Tibial nerve (tissue), 4 donors: ENCODE results near the gene CACNA1H. TPM values are rescaled to one million over a fixed set of nuclear protein-coding genes. Genes with fewer than 3 reads are reported as not detected.

Experiments used
- DNase-seq, 2 donors: peaks; one replicate each; pipeline ENCODE4 v3.0.0-alpha.2; 2019; ENCODE audit warnings: low spot score in 2 of 2
- H3K27ac ChIP-seq, 4 donors: fragments of 200-600 bp; sonication (generic) in 3 of 4; one replicate each; pipeline ENCODE4 v1.5.1; 2017 to 2019; ENCODE audit warnings: mild to moderate bottlenecking in 1 of 4
- H3K27me3 ChIP-seq, 2 donors: fragments of 200-600 bp; sonication (generic) in 1 of 2; one replicate each; pipeline versions ENCODE4 v1.5.1 to v1.6.0; 2017 to 2019
- H3K36me3 ChIP-seq, 3 donors: fragments of 200-600 bp; sonication (generic); one replicate each; pipeline ENCODE4 v1.5.1; 2018 to 2019
- H3K4me1 ChIP-seq, 4 donors: fragments of 200-600 bp; sonication (generic) in 3 of 4; one replicate each; pipeline ENCODE4 v1.5.1; 2017 to 2019
- H3K4me3 ChIP-seq, 4 donors: fragments of 200-600 bp; sonication (generic) in 3 of 4; one replicate each; pipeline ENCODE4 v1.5.1; 2017 to 2019; ENCODE audit warnings: mild to moderate bottlenecking in 1 of 4, moderate library complexity in 1 of 4
- H3K9me3 ChIP-seq, 4 donors: fragments of 200-600 bp; sonication (generic) in 3 of 4; one replicate each; pipeline ENCODE4 v1.5.1; 2017 to 2019
- CTCF ChIP-seq, 5 experiments: fragments of 200-600 bp in 3 of 5; fragments of 450-650 bp in 2 of 5; sonication (generic) in 3 of 5; IDR thresholded peaks; one replicate each; pipeline ENCODE4 v1.5.1; 2016 to 2019; ENCODE audit warnings: antibody characterized with exemption in 5 of 5, mild to moderate bottlenecking in 3 of 5, moderate library complexity in 2 of 5
- EP300 ChIP-seq, 2 donors: sonication (generic); formaldehyde crosslinking; IDR thresholded peaks; one replicate each; pipeline ENCODE4 v1.6.1; 2017; ENCODE audit warnings: antibody characterized with exemption in 2 of 2, mild to moderate bottlenecking in 1 of 2
- POLR2A ChIP-seq, 2 donors: fragments of 450-650 bp; IDR thresholded peaks; one replicate each; pipeline ENCODE4 v1.6.1; 2017; ENCODE audit warnings: antibody characterized with exemption in 2 of 2, mild to moderate bottlenecking in 2 of 2, moderate library complexity in 2 of 2
- WGBS, 2 donors: methylation state at CpG; one replicate each; pipeline ENCODE4 v1.1.5; 2018; 5-methylcytosine and 5-hydroxymethylcytosine counted together
- total RNA-seq, 4 donors: library from RNA; depleted of rRNA; stranded (reverse); fragments of >200 nt; gene quantifications; one replicate each; pipeline ENCODE4 v1.1.0, GENCODE V29; 2016

Gene CACNA1H
- total RNA-seq = 10 to 100 TPM in 2 of 4 donors, 1 to 10 TPM in 2; 3.8 to 12.0 (median 9.0) TPM

- peaks cover 0 to 29% (median 5%) of the 10 kb centered on the region in 4 donors for H3K4me1 ChIP-seq
- H3K9me3 ChIP-seq = no peaks in the 10 kb centered on the region
- H3K27ac ChIP-seq = peak within 1 kb of the TSS in 1 of 4 donors; percentile 50
- H3K4me3 ChIP-seq = peak within 1 kb of the TSS in 3 of 4 donors; percentile 27 to 56 (median 29)
- WGBS, 2 donors = 0 to 2% methylated on average over 9 to 17 of the region's 98 CpGs
- no peak for TF ChIP-seq EP300 (IDR thresholded peaks at IDR 0.05)
- TF ChIP-seq CTCF (IDR thresholded peaks at IDR 0.05) = peak in 1 of 5 experiments; percentile 41
- no peaks in the 10 kb centered on the region for H3K36me3 ChIP-seq
- no peak for DNase-seq
- H3K27me3 ChIP-seq = peaks cover 0 to 83% of the 10 kb centered on the region in 2 donors
Observed at GRCh38 chr16:1152651-1153259, at the start of gene CACNA1H. TSS of gene CACNA1H (plus strand) at chr16:1153106. CDS start at chr16:1153738, 632 bp downstream.

GRCh38 chr16:1103636-1103980 lies 49.3 kb upstream of the CACNA1H start:
- WGBS, 2 donors = 41 to 50% methylated on average over 6 to 10 of the region's 11 CpGs
- peaks cover 0 to 94% of the 10 kb centered on the region in 2 donors for H3K27me3 ChIP-seq
- TF ChIP-seq POLR2A (IDR thresholded peaks at IDR 0.05) = no peak
- no peak for TF ChIP-seq CTCF (IDR thresholded peaks at IDR 0.05)
- no peak for TF ChIP-seq EP300 (IDR thresholded peaks at IDR 0.05)

GRCh38 chr16:1105888-1106620 lies 46.9 kb upstream of the CACNA1H start:
- H3K4me3 ChIP-seq = no peak overlapping the region
- H3K4me1 ChIP-seq = peaks cover 0 to 8% (median 3%) of the 10 kb centered on the region in 4 donors
- no peak overlapping the region for H3K27ac ChIP-seq
- peaks cover 0 to 93% of the 10 kb centered on the region in 2 donors for H3K27me3 ChIP-seq
- WGBS, 2 donors = 26 to 50% methylated on average over 6 to 20 of the region's 26 CpGs
- H3K9me3 ChIP-seq = no peaks in the 10 kb centered on the region
- no peak for DNase-seq
- no peaks in the 10 kb centered on the region for H3K36me3 ChIP-seq
- no peak for TF ChIP-seq EP300 (IDR thresholded peaks at IDR 0.05)
- TF ChIP-seq CTCF (IDR thresholded peaks at IDR 0.05) = peak; percentile 39 to 56 (median 49)
- no peak for TF ChIP-seq POLR2A (IDR thresholded peaks at IDR 0.05)

More at GRCh38 chr16:1103636-1103980, 49.3 kb upstream of the CACNA1H start:
- Histone ChIP-seq H3K27ac (no peak overlapping the region), H3K36me3 (no peaks in the 10 kb centered on the region), H3K9me3 (no peaks in the 10 kb centered on the region), H3K4me3 (no peak overlapping the region), H3K4me1 (peaks cover 0 to 8% (median 3%) of the 10 kb centered on the region in 4 donors)
- DNase-seq = no peak

GRCh38 chr16:1106659-1107058 lies 46.2 kb upstream of the CACNA1H start:
- H3K9me3 ChIP-seq = no peaks in the 10 kb centered on the region
- peaks cover 0 to 8% (median 3%) of the 10 kb centered on the region in 4 donors for H3K4me1 ChIP-seq
- no peak overlapping the region for H3K27ac ChIP-seq
- peaks cover 0 to 91% of the 10 kb centered on the region in 2 donors for H3K27me3 ChIP-seq
- 67 to 78% methylated on average over 11 to 16 of the region's 16 CpGs for WGBS, 2 donors
- no peak overlapping the region for H3K4me3 ChIP-seq
- no peaks in the 10 kb centered on the region for H3K36me3 ChIP-seq
- TF ChIP-seq CTCF (IDR thresholded peaks at IDR 0.05) (no peak), POLR2A (IDR thresholded peaks at IDR 0.05) (no peak), EP300 (IDR thresholded peaks at IDR 0.05) (no peak)
- no peak for DNase-seq

- 65% methylated on average over 15 to 22 of the region's 22 CpGs for WGBS, 2 donors
- Histone ChIP-seq H3K9me3 (no peaks in the 10 kb centered on the region), H3K4me3 (no peak overlapping the region), H3K36me3 (no peaks in the 10 kb centered on the region), H3K27me3 (peaks cover 0 to 91% of the 10 kb centered on the region in 2 donors), H3K27ac (no peak overlapping the region), H3K4me1 (peaks cover 0 to 8% (median 3%) of the 10 kb centered on the region in 4 donors)
- DNase-seq = no peak
- TF ChIP-seq CTCF (IDR thresholded peaks at IDR 0.05) (no peak), POLR2A (IDR thresholded peaks at IDR 0.05) (no peak)
Observed at GRCh38 chr16:1107141-1107540, 45.8 kb upstream of the CACNA1H start.
